ENCODE results near the gene ATXN7L2. TPM values are rescaled to one million over a fixed set of nuclear protein-coding genes. Genes with fewer than 3 reads are reported as not detected.

ATXN7L2 gene
- total RNA-seq, 4 donors from 2014 or later: 2.3 to 12.7 (median 7.3) TPM

GRCh38 chr1:109493227-109493626 is 9.5 kb downstream of the ATXN7L2 start:
- peak overlapping the region in 1 of 4 donors; percentile 99 for H3K4me3 ChIP-seq
- H3K36me3 ChIP-seq: peaks cover 0 to 35% (median 0%) of the 10 kb centered on the region in 3 donors
- DNase-seq: no peak
- H3K27me3 ChIP-seq: no peaks in the 10 kb centered on the region
- H3K27ac ChIP-seq: no peak overlapping the region
- H3K9me3 ChIP-seq: no peaks in the 10 kb centered on the region
- TF ChIP-seq, protein P1, sequence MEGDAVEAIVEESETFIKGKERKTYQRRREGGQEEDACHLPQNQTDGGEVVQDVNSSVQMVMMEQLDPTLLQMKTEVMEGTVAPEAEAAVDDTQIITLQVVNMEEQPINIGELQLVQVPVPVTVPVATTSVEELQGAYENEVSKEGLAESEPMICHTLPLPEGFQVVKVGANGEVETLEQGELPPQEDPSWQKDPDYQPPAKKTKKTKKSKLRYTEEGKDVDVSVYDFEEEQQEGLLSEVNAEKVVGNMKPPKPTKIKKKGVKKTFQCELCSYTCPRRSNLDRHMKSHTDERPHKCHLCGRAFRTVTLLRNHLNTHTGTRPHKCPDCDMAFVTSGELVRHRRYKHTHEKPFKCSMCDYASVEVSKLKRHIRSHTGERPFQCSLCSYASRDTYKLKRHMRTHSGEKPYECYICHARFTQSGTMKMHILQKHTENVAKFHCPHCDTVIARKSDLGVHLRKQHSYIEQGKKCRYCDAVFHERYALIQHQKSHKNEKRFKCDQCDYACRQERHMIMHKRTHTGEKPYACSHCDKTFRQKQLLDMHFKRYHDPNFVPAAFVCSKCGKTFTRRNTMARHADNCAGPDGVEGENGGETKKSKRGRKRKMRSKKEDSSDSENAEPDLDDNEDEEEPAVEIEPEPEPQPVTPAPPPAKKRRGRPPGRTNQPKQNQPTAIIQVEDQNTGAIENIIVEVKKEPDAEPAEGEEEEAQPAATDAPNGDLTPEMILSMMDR (IDR thresholded peaks at IDR 0.05): no peak
- TF ChIP-seq POLR2A (IDR thresholded peaks at IDR 0.05): no peak
- peaks cover 2 to 32% (median 9%) of the 10 kb centered on the region in 4 donors for H3K4me1 ChIP-seq

DNA sequence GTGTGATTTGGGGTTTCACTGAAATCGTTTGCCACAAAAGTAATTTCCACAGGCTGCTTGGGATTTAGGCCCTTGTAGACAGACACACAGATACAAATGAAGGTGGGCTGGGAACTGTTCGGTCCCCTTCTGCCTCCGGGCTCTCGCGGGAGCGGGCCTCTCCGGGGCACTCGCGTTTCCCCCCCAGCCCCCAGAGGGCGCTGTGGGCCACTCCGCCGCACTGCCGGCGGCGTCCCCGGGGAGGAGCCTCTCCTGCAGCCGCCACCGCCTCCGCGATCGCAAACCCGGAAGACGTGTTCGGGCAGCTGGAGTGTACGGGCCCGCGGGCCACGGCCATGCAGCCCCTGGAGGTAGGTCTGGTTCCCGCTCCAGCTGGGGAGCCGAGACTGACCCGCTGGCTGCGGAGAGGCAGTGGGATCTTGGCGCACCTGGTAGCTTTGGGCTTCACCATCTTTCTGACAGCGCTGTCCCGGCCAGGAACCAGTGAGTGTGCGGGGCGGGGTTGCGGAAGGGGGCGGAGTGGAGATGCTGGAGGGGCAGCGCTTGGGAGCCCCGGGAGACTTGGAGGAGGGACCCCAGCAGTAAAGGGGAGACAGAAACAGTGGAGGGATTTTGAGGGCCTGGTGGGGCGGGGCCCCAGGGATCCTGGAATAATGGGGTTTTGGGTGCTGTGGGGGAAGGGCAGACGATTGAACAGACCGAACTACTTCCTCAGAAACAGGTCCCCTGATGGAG is 10.3 kb downstream of the ATXN7L2 start, which contains the start of gene CYB561D1:
CYB561D1 (plus strand) TSS at position 290 of the 735 bp plus-strand sequence; CDS start at position 336, 46 bp downstream.
- H3K4me1 ChIP-seq: peaks cover 2 to 37% (median 9%) of the 10 kb centered on the region in 4 donors
- peak within 1 kb of the TSS; percentile 76 to 99 (median 86) for H3K4me3 ChIP-seq
- TF ChIP-seq, protein P1 (IDR thresholded peaks at IDR 0.05): peak; percentile 87 to 96 (median 94)
- peak; percentile 65 to 77 for TF ChIP-seq POLR2A (IDR thresholded peaks at IDR 0.05)
- H3K27ac ChIP-seq: peak within 1 kb of the TSS; percentile 67 to 96 (median 80)
- peak; percentile 85 to 94 (median 92) for DNase-seq
- no peaks in the 10 kb centered on the region for H3K9me3 ChIP-seq
- H3K36me3 ChIP-seq: peaks cover 0 to 28% (median 0%) of the 10 kb centered on the region in 3 donors
- H3K27me3 ChIP-seq: no peaks in the 10 kb centered on the region

- Histone ChIP-seq H3K4me3 (no peak overlapping the region), H3K27me3 (no peaks in the 10 kb centered on the region), H3K9me3 (no peaks in the 10 kb centered on the region), H3K36me3 (peaks cover 0 to 21% (median 0%) of the 10 kb centered on the region in 3 donors), H3K27ac (no peak overlapping the region), H3K4me1 (peaks cover 2 to 51% (median 9%) of the 10 kb centered on the region in 4 donors)
- TF ChIP-seq, protein P1 (IDR thresholded peaks at IDR 0.05): no peak
- TF ChIP-seq POLR2A (IDR thresholded peaks at IDR 0.05): no peak
- DNase-seq: no peak
These were observed 12.0 kb downstream of the ATXN7L2 start for GRCh38 chr1:109495738-109496137.

GRCh38 chr1:109497449-109498160 is 13.9 kb downstream of the ATXN7L2 start:
- Histone ChIP-seq H3K4me3 (no peak overlapping the region), H3K9me3 (no peaks in the 10 kb centered on the region), H3K36me3 (peaks cover 0 to 21% (median 0%) of the 10 kb centered on the region in 3 donors), H3K27ac (peak overlapping the region in 1 of 4 donors; percentile 10), H3K4me1 (peaks cover 2 to 65% (median 13%) of the 10 kb centered on the region in 4 donors), H3K27me3 (no peaks in the 10 kb centered on the region)
- no peak for DNase-seq
- no peak for TF ChIP-seq POLR2A (IDR thresholded peaks at IDR 0.05)
- TF ChIP-seq, protein P1 (IDR thresholded peaks at IDR 0.05): no peak

- peaks cover 2 to 63% (median 13%) of the 10 kb centered on the region in 4 donors for H3K4me1 ChIP-seq
- no peak for DNase-seq
- H3K27me3 ChIP-seq: no peaks in the 10 kb centered on the region
- TF ChIP-seq, protein P1 (IDR thresholded peaks at IDR 0.05): peak in 4 of 6 experiments; percentile 37 to 52 (median 44)
- TF ChIP-seq POLR2A (IDR thresholded peaks at IDR 0.05): no peak
- H3K36me3 ChIP-seq: peaks cover 0 to 21% (median 0%) of the 10 kb centered on the region in 3 donors
- no peaks in the 10 kb centered on the region for H3K9me3 ChIP-seq
- peak overlapping the region in 1 of 4 donors; percentile 10 for H3K27ac ChIP-seq
- H3K4me3 ChIP-seq: no peak overlapping the region
These were observed 14.6 kb downstream of the ATXN7L2 start for GRCh38 chr1:109498161-109498801.
